GM19324 (cell line): Measurements from ENCODE around the gene DNAJB12.
A peak's percentile ranks its signal among the peaks of the same experiment; 100 is the strongest.
"Not testable (repeated sequence)": the region's sequence is repeated elsewhere in the genome, so short reads cannot be mapped to it uniquely, and the experiment has no call there.

Source experiments
- ATAC-seq: cut with Tn5 transposase; IDR thresholded peaks from one replicate; pipeline ENCODE4 v1.9.1; 2021; ENCODE audit warnings: mild to moderate bottlenecking, moderate library complexity; ENCODE audit not compliant: unreplicated experiment, low FRiP score

The DNAJB12 gene

GRCh38 chr10:72332423-72333111 lies 22.2 kb downstream of the DNAJB12 start:
- no peak for ATAC-seq

GRCh38 chr10:72331575-72332422 lies 22.9 kb downstream of the DNAJB12 start:
- peak; percentile 67 for ATAC-seq

- ATAC-seq: no peak
Measured at GRCh38 chr10:72330069-72330426, 24.7 kb downstream of the DNAJB12 start.

- no peak for ATAC-seq
Measured at GRCh38 chr10:72329290-72330068, 25.2 kb downstream of the DNAJB12 start.

GRCh38 chr10:72328829-72329204 lies 25.9 kb downstream of the DNAJB12 start:
- ATAC-seq: no peak

GRCh38 chr10:72328045-72328828 lies 26.5 kb downstream of the DNAJB12 start:
- no peak for ATAC-seq

GRCh38 chr10:72326665-72327603 lies 27.8 kb downstream of the DNAJB12 start:
- not testable (repeated sequence) for ATAC-seq

GRCh38 chr10:72325243-72326175 lies 29.2 kb downstream of the DNAJB12 start:
- ATAC-seq: not testable (repeated sequence)

- ATAC-seq: no peak
Measured at GRCh38 chr10:72323771-72324191, 30.9 kb downstream of the DNAJB12 start.

GRCh38 chr10:72323108-72323749 lies 31.5 kb downstream of the DNAJB12 start:
- ATAC-seq: no peak

- no peak for ATAC-seq
Measured at GRCh38 chr10:72322280-72323058, 32.2 kb downstream of the DNAJB12 start.

GRCh38 chr10:72322030-72322279 lies 32.8 kb downstream of the DNAJB12 start:
- no peak for ATAC-seq

- ATAC-seq: no peak
Measured at GRCh38 chr10:72321248-72322029, 33.3 kb downstream of the DNAJB12 start.

GRCh38 chr10:72320676-72321247 lies 34.0 kb downstream of the DNAJB12 start:
- ATAC-seq: peak; percentile 51

- ATAC-seq: peak; percentile 77
Measured at GRCh38 chr10:72319416-72320254, 35.1 kb downstream of the DNAJB12 start.
